Heart right ventricle (tissue), 16 donors: Measurements from ENCODE around the gene ABI2. TPM values are rescaled to one million over a fixed set of nuclear protein-coding genes. Genes with fewer than 3 reads are reported as not detected.
A peak's percentile ranks its signal among the peaks of the same experiment; 100 is the strongest.

Experiments used
- ATAC-seq, 8 donors: fragments of 200-7000 bp; cut with Tn5 transposase; one replicate each; pipeline ENCODE4 v1.9.1; 2020; ENCODE audit warnings: mild to moderate bottlenecking in 8 of 8, moderate library complexity in 8 of 8, moderate number of reproducible peaks in 1 of 8
- DNase-seq, 2 donors: peaks; one replicate each; pipeline ENCODE4 v3.0.0-alpha.2; 2020
- H3K27ac ChIP-seq, 10 donors: fragments of 200-600 bp; sonication (generic) in 2 of 10; one replicate each; pipeline versions ENCODE4 v1.5.0 to v1.8.0; 2020 to 2022; ENCODE audit warnings: mild to moderate bottlenecking in 3 of 10
- H3K27me3 ChIP-seq, 7 donors: fragments of 200-600 bp; one replicate each; pipeline ENCODE4 v1.8.0; 2021 to 2022; ENCODE audit warnings: mild to moderate bottlenecking in 2 of 7
- H3K36me3 ChIP-seq, 9 donors: fragments of 200-600 bp; sonication (generic) in 1 of 9; one replicate each; pipeline versions ENCODE4 v1.5.0 to v1.8.0; 2020 to 2022; ENCODE audit warnings: mild to moderate bottlenecking in 2 of 9
- H3K4me1 ChIP-seq, 9 donors: fragments of 200-600 bp; sonication (generic) in 1 of 9; one replicate each; pipeline versions ENCODE4 v1.5.0 to v1.8.0; 2020 to 2022; ENCODE audit warnings: mild to moderate bottlenecking in 4 of 9
- H3K4me3 ChIP-seq, 10 donors: fragments of 200-600 bp; sonication (generic) in 2 of 10; one replicate each; pipeline versions ENCODE4 v1.5.0 to v1.8.0; 2020 to 2022; ENCODE audit warnings: mild to moderate bottlenecking in 7 of 10, moderate library complexity in 2 of 10
- H3K9me3 ChIP-seq, 11 donors: fragments of 200-600 bp in 10 of 11; sonication (generic) in 2 of 11; one replicate each; pipeline versions ENCODE4 v1.5.0 to v1.8.0; 2013 to 2022; ENCODE audit warnings: mild to moderate bottlenecking in 2 of 11, control low read depth in 1 of 11, moderate library complexity in 1 of 11
- WGBS, 2 donors: extraction: QIAGEN DNeasy Blood & Tissue Kit; methylation state at CpG; one replicate each; pipeline ENCODE4 v1.1.7; 2013; ENCODE audit warnings: inconsistent platforms in 1 of 2; 5-methylcytosine and 5-hydroxymethylcytosine counted together
- intact Hi-C, 10 donors: fragments of 100-400 bp; cut with DNase I; formaldehyde crosslinking; loops; one replicate each; pipeline versions ENCODE4 v1.11.1 to v1.14.2; 2022
- polyA plus RNA-seq, 2 donors: library from polyadenylated mRNA; stranded (reverse); fragments of 200-250 nt; gene quantifications; one replicate each; pipeline ENCODE4 v1.2.3, GENCODE V29; 2013
- total RNA-seq, 10 donors: library from RNA; stranded (reverse); fragmentation: NEBNext Ultra II Directional in 3 of 10; extraction: Animal tissue kit (Norgen Biotek cat#: 25700) in 3 of 10; gene quantifications; one replicate each; pipeline versions ENCODE4 v1.2.1 to v1.2.4, GENCODE V29; 2021 to 2023
- TF ChIP-seq, protein P1 (sequence below), 9 donors: fragments of 200-600 bp; sonication (generic) in 2 of 9; IDR thresholded peaks; one replicate each; pipeline versions ENCODE4 v1.5.0 to v1.8.0; 2021 to 2022; ENCODE audit warnings: antibody characterized with exemption in 9 of 9, mild to moderate bottlenecking in 5 of 9, moderate library complexity in 1 of 9
- donor health status: Arrhythmogenic right ventricular cardiomyopathy.
- donor health status: ischemic (EF 13 %, LVEDD 7.1; RV severe dilation, severe dysfunction).
- donor health status: healthy with polysubstance abuse.
- donor health status: DM: no; HTN: yes; CAD: no.
- donor health status: DM: no; HTN: no; CAD: no.
- donor health status: ischemic (EF 25% LVEDD 6.9; RV normal size, moderate dysfunction).
- donor health status: ischemic (EF 25% LVEDD 5.7; RV mildly dilated, moderate dysfunction).
- donor health status: healthy.
- donor health status: DM: yes; HTN: yes; CAD: no.
- donor health status: Ischemic cardiomyopathy.
- donor health status: ischemic (EF 35%, LVEDD 5.7; RV mildly dilated, moderate dysfunction).
- donor health status: nonischemic (EF 11% LVEDD 7.7; RV severe dilation, severe dysfunction).
- donor health status: DM: yes; HTN: yes; CAD: no.
- donor health status: PGD.
- donor health status: ischemic (EF 29% LVEDD 5.4; RV normal size, mild dysfunction).
- donor health status: nonischemic (EF 23%, LVEDD 6.1; RV moderate dilation, normal function).

ABI2 gene
- total and polyA plus RNA-seq, 12 donors = 12.9 to 76.8 (median 55.7) TPM

- H3K36me3 ChIP-seq = peaks cover 0 to 80% (median 11%) of the 10 kb centered on the region in 9 donors
- TF ChIP-seq, protein P1, sequence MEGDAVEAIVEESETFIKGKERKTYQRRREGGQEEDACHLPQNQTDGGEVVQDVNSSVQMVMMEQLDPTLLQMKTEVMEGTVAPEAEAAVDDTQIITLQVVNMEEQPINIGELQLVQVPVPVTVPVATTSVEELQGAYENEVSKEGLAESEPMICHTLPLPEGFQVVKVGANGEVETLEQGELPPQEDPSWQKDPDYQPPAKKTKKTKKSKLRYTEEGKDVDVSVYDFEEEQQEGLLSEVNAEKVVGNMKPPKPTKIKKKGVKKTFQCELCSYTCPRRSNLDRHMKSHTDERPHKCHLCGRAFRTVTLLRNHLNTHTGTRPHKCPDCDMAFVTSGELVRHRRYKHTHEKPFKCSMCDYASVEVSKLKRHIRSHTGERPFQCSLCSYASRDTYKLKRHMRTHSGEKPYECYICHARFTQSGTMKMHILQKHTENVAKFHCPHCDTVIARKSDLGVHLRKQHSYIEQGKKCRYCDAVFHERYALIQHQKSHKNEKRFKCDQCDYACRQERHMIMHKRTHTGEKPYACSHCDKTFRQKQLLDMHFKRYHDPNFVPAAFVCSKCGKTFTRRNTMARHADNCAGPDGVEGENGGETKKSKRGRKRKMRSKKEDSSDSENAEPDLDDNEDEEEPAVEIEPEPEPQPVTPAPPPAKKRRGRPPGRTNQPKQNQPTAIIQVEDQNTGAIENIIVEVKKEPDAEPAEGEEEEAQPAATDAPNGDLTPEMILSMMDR (IDR thresholded peaks at IDR 0.05) = no peak
- H3K27me3 ChIP-seq = no peaks in the 10 kb centered on the region
- H3K9me3 ChIP-seq = no peaks in the 10 kb centered on the region
- no peak overlapping the region for H3K4me3 ChIP-seq
- peaks cover 0 to 7% (median 0%) of the 10 kb centered on the region in 9 donors for H3K4me1 ChIP-seq
- no peak overlapping the region for H3K27ac ChIP-seq
- 99 to 100% methylated on average over 2 of the region's 2 CpGs for WGBS, 2 donors
- ATAC-seq (no peak), DNase-seq (no peak)
- intact Hi-C loops = no loop called here
Measured at GRCh38 chr2:203400805-203401585, 72.8 kb downstream of the ABI2 start.

DNA sequence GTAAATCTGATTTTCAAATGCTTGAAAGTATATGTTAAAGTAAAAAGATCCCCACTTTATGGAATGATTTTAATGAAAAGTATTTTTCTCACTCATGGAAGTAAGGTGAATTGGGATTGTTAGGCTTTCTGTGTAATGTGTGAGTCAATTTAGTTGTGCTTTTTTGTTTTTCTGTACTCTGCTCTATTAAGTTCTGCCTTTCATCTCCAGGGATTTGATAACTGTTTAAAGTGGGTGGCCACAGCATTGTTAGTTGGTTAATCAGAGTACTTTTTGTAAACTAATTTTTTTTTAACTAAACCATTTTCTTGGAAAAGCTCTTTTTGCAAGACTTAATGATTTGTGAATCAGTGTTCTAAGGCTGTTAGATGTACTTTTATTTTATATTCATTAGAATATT, 76.8 kb downstream of the ABI2 start:
- H3K27me3 ChIP-seq = no peaks in the 10 kb centered on the region
- TF ChIP-seq, protein P1 (IDR thresholded peaks at IDR 0.05) = no peak
- peaks cover 0 to 97% (median 21%) of the 10 kb centered on the region in 9 donors for H3K36me3 ChIP-seq
- DNase-seq (no peak), ATAC-seq (no peak)
- intact Hi-C loops = no loop called here
- no peaks in the 10 kb centered on the region for H3K9me3 ChIP-seq
- H3K27ac ChIP-seq = no peak overlapping the region
- H3K4me3 ChIP-seq = no peak overlapping the region
- H3K4me1 ChIP-seq = peaks cover 0 to 12% (median 0%) of the 10 kb centered on the region in 9 donors

- peaks cover 2 to 21% (median 6%) of the 10 kb centered on the region in 9 donors for H3K4me1 ChIP-seq
- ATAC-seq (no peak), DNase-seq (no peak)
- H3K4me3 ChIP-seq = no peak overlapping the region
- peaks cover 0 to 99% (median 25%) of the 10 kb centered on the region in 9 donors for H3K36me3 ChIP-seq
- H3K27me3 ChIP-seq = no peaks in the 10 kb centered on the region
- H3K27ac ChIP-seq = no peak overlapping the region
- TF ChIP-seq, protein P1 (IDR thresholded peaks at IDR 0.05) = no peak
- intact Hi-C loops = no loop called here
- no peaks in the 10 kb centered on the region for H3K9me3 ChIP-seq
Measured at GRCh38 chr2:203407496-203407895, 79.3 kb downstream of the ABI2 start.

DNA sequence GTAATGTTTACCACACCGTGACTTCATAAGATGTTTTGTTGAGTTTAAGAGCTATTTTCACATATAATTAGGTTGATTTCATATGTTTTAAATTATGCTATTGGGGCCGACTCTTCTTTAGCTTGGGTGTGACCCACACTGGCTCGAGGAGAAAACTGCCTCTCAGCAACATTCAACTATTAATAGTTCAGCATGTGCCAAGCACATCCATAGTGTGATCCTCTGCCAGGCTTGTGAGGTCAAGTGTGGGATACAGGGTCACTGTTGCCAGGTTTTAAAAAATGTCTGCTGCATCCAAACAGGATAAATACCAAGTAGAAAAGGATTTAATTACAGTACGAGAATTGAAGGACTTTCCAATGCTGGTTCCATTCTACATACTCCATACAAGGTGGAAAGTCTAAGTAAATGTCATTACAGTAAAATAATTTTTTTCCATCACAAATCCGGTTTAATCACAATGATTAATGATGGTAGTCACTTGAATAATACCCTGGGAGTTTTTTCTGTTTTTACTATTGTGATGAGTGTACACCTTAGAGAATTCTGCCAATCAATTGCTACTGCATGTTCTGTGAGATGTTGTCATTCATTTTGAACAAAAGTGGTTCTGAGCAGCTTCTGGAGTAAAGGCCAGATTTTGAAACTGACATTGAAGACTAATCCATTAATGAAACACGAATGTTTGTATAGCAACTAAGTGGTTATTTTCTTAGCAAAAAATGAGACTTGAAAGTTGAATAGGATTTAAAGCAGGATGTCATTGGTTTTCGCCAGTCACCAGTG, 84.5 kb downstream of the ABI2 start:
- H3K27me3 ChIP-seq = no peaks in the 10 kb centered on the region
- ATAC-seq (peak; percentile 84 to 98 (median 92)), DNase-seq (peak in 1 of 2 donors; percentile 58)
- intact Hi-C loops = no loop called here
- 51 to 52% methylated on average over 7 of the region's 7 CpGs for WGBS, 2 donors
- H3K4me3 ChIP-seq = no peak overlapping the region
- no peaks in the 10 kb centered on the region for H3K9me3 ChIP-seq
- H3K27ac ChIP-seq = peak overlapping the region in 7 of 10 donors; percentile 23 to 71 (median 45)
- TF ChIP-seq, protein P1 (IDR thresholded peaks at IDR 0.05) = no peak
- H3K36me3 ChIP-seq = peaks cover 0 to 65% (median 14%) of the 10 kb centered on the region in 9 donors
- peaks cover 2 to 26% (median 20%) of the 10 kb centered on the region in 9 donors for H3K4me1 ChIP-seq
